Osteocyte (in vitro differentiated cells): ENCODE results near the gene ATXN2. TPM values are rescaled to one million over a fixed set of nuclear protein-coding genes. Genes with fewer than 3 reads are reported as not detected.
"Not testable (repeated sequence)": the region's sequence is repeated elsewhere in the genome, so short reads cannot be mapped to it uniquely, and the experiment has no call there.

Source experiments
- DNase-seq: peaks from one replicate; pipeline ENCODE4 v3.0.0; 2021; ENCODE audit warnings: mixed read lengths; ENCODE audit not compliant: unreplicated experiment; ENCODE audit errors: extremely low spot score
- H3K27ac Mint-ChIP-seq: one replicate; pipeline ENCODE4 v1.8.0; 2021; ENCODE audit warnings: mild to moderate bottlenecking, mixed read lengths; ENCODE audit not compliant: unreplicated experiment
- H3K27me3 Mint-ChIP-seq: one replicate; pipeline ENCODE4 v1.8.0; 2021; ENCODE audit warnings: mixed read lengths; ENCODE audit not compliant: unreplicated experiment
- H3K36me3 Mint-ChIP-seq: one replicate; pipeline ENCODE4 v1.8.0; 2021; ENCODE audit warnings: mixed read lengths; ENCODE audit not compliant: unreplicated experiment
- H3K4me1 Mint-ChIP-seq: one replicate; pipeline ENCODE4 v1.8.0; 2021; ENCODE audit warnings: mixed read lengths; ENCODE audit not compliant: unreplicated experiment
- H3K4me3 Mint-ChIP-seq: one replicate; pipeline ENCODE4 v1.8.0; 2021; ENCODE audit warnings: mild to moderate bottlenecking, moderate library complexity, mixed read lengths; ENCODE audit not compliant: unreplicated experiment
- H3K9me3 Mint-ChIP-seq: one replicate; pipeline ENCODE4 v1.8.0; 2021; ENCODE audit warnings: mixed read lengths; ENCODE audit not compliant: unreplicated experiment
- CTCF ChIP-seq: fragments of 200-600 bp; sonication (generic); IDR thresholded peaks from 2 replicates; pipeline ENCODE4 v1.5.0; 2021; ENCODE audit warnings: antibody characterized with exemption, mild to moderate bottlenecking, moderate library complexity
- total RNA-seq: library from RNA; stranded (reverse); gene quantifications from 2 replicates; pipeline ENCODE4 v1.2.1, GENCODE V29; 2021

Gene ATXN2
- total RNA-seq, 1 donor from 2014 or later, result 78.9 TPM

DNA sequence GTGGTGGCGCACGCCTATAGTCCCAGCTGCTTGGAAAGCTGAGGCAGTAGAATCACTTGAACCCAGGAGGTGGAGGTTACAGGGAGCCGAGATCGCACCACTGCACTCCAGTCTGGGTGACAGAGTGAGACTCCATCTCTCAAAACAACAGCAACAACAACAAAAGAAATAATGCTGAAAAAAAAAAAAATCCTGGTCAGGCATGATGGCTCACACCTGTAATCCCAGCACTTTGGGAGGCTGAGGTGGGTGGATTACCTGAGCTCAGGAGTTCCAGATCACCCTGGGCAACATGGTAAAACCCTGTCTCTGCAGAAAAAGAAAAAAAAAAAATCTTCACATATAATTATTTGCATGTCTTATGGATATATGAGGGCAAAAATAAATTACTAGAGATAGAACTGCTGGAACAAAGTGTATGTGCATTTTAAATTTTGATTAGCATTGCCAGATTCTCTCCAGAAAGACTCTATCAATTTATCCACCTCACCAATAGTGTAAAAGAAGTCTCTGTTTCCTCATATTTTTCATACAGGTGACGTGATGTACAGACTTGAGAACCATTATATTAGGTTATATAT is 75.4 kb downstream of the ATXN2 start:
- no peak overlapping the region for H3K27ac Mint-ChIP-seq
- peaks cover 8% of the 10 kb centered on the region for H3K4me1 Mint-ChIP-seq
- peaks cover 28% of the 10 kb centered on the region for H3K36me3 Mint-ChIP-seq
- no peak overlapping the region for H3K4me3 Mint-ChIP-seq
- no peak for TF ChIP-seq CTCF
- no peaks in the 10 kb centered on the region for H3K9me3 Mint-ChIP-seq
- H3K27me3 Mint-ChIP-seq, result no peaks in the 10 kb centered on the region
- no peak for DNase-seq

- TF ChIP-seq CTCF, result no peak
- H3K9me3 Mint-ChIP-seq, result no peaks in the 10 kb centered on the region
- H3K36me3 Mint-ChIP-seq, result peaks cover 31% of the 10 kb centered on the region
- no peaks in the 10 kb centered on the region for H3K4me1 Mint-ChIP-seq
- DNase-seq, result no peak
- H3K27me3 Mint-ChIP-seq, result no peaks in the 10 kb centered on the region
- no peak overlapping the region for H3K27ac Mint-ChIP-seq
- no peak overlapping the region for H3K4me3 Mint-ChIP-seq
Measured at GRCh38 chr12:111521801-111522200, 77.3 kb downstream of the ATXN2 start.

GRCh38 chr12:111519937-111520336 is 79.2 kb downstream of the ATXN2 start:
- H3K27ac Mint-ChIP-seq, result no peak overlapping the region
- DNase-seq, result no peak
- no peaks in the 10 kb centered on the region for H3K9me3 Mint-ChIP-seq
- H3K36me3 Mint-ChIP-seq, result peaks cover 31% of the 10 kb centered on the region
- H3K4me3 Mint-ChIP-seq, result no peak overlapping the region
- no peak for TF ChIP-seq CTCF
- no peaks in the 10 kb centered on the region for H3K27me3 Mint-ChIP-seq
- H3K4me1 Mint-ChIP-seq, result no peaks in the 10 kb centered on the region

GRCh38 chr12:111519083-111519482 is 80.0 kb downstream of the ATXN2 start:
- H3K27ac Mint-ChIP-seq, result no peak overlapping the region
- no peaks in the 10 kb centered on the region for H3K27me3 Mint-ChIP-seq
- DNase-seq, result no peak
- no peak for TF ChIP-seq CTCF
- peaks cover 24% of the 10 kb centered on the region for H3K36me3 Mint-ChIP-seq
- H3K4me3 Mint-ChIP-seq, result no peak overlapping the region
- no peaks in the 10 kb centered on the region for H3K9me3 Mint-ChIP-seq
- no peaks in the 10 kb centered on the region for H3K4me1 Mint-ChIP-seq

- H3K27ac Mint-ChIP-seq, H3K4me1 Mint-ChIP-seq, DNase-seq, H3K27me3 Mint-ChIP-seq, H3K9me3 Mint-ChIP-seq, H3K4me3 Mint-ChIP-seq: not testable (repeated sequence)
- peaks cover 47% of the 10 kb centered on the region for H3K36me3 Mint-ChIP-seq
Measured at GRCh38 chr12:111507719-111508118, 91.4 kb downstream of the ATXN2 start.

- H3K4me3 Mint-ChIP-seq, H3K4me1 Mint-ChIP-seq, H3K27ac Mint-ChIP-seq, DNase-seq, H3K27me3 Mint-ChIP-seq, H3K9me3 Mint-ChIP-seq: not testable (repeated sequence)
- H3K36me3 Mint-ChIP-seq, result peaks cover 46% of the 10 kb centered on the region
Measured at GRCh38 chr12:111507258-111507657, 91.9 kb downstream of the ATXN2 start.
